DOHH2 (cell line): ENCODE results near the gene EGF.

Experiments used
- CTCF ChIP-seq: fragments of 200-600 bp; sonication (generic); IDR thresholded peaks from one replicate; pipeline ENCODE4 v1.5.1; 2014; ENCODE audit warnings: antibody characterized with exemption, mild to moderate bottlenecking, low read depth, low read length; ENCODE audit not compliant: poor library complexity, severe bottlenecking
- EZH2phosphoT487 ChIP-seq: fragments of 200-600 bp; sonication (generic); IDR thresholded peaks from 2 replicates; pipeline ENCODE4 v1.6.1; 2017; ENCODE audit warnings: borderline replicate concordance, mild to moderate bottlenecking, antibody characterized with exemption, low read length, moderate library complexity, mixed read lengths

- no peak for TF ChIP-seq CTCF
- TF ChIP-seq EZH2phosphoT487: no peak
These were observed 83.8 kb downstream of the EGF start for GRCh38 chr4:109996526-109996925.
